PFSK-1 (cell line): ENCODE results near the gene PGAP6.

Experiments
- FOXP2 ChIP-seq: optimal IDR thresholded peaks from 2 replicates; pipeline ENCODE3; 2011; ENCODE audit warnings: borderline replicate concordance, control low read depth, inconsistent platforms; ENCODE audit not compliant: insufficient read depth; ENCODE audit errors: extremely low read length, extremely low read depth
- POLR2AphosphoS5 ChIP-seq: IDR thresholded peaks from 2 replicates; pipeline ENCODE4 v1.6.1; 2012; ENCODE audit warnings: low read depth, mild to moderate bottlenecking, control low read depth, low read length, moderate library complexity
- SIN3A ChIP-seq: IDR thresholded peaks from 2 replicates; pipeline ENCODE4 v1.6.1; 2012; ENCODE audit warnings: mild to moderate bottlenecking, low read length, moderate library complexity, borderline replicate concordance; ENCODE audit not compliant: insufficient read depth
- TAF1 ChIP-seq: IDR thresholded peaks from 2 replicates; pipeline ENCODE4 v1.6.1; 2012; ENCODE audit warnings: low read length, control low read depth, borderline replicate concordance; ENCODE audit not compliant: insufficient read depth
- TF ChIP-seq, protein P1 (sequence below), 2 experiments: IDR thresholded peaks; 2 replicates each; pipeline versions ENCODE4 v1.6.1 to v1.8.0; 2011 to 2012; ENCODE audit warnings: low read depth in 2 of 2, low read length in 2 of 2, control low read depth in 1 of 2, inconsistent platforms in 1 of 2, mild to moderate bottlenecking in 1 of 2, moderate library complexity in 1 of 2; ENCODE audit not compliant: insufficient read depth in 1 of 2

The PGAP6 gene

DNA sequence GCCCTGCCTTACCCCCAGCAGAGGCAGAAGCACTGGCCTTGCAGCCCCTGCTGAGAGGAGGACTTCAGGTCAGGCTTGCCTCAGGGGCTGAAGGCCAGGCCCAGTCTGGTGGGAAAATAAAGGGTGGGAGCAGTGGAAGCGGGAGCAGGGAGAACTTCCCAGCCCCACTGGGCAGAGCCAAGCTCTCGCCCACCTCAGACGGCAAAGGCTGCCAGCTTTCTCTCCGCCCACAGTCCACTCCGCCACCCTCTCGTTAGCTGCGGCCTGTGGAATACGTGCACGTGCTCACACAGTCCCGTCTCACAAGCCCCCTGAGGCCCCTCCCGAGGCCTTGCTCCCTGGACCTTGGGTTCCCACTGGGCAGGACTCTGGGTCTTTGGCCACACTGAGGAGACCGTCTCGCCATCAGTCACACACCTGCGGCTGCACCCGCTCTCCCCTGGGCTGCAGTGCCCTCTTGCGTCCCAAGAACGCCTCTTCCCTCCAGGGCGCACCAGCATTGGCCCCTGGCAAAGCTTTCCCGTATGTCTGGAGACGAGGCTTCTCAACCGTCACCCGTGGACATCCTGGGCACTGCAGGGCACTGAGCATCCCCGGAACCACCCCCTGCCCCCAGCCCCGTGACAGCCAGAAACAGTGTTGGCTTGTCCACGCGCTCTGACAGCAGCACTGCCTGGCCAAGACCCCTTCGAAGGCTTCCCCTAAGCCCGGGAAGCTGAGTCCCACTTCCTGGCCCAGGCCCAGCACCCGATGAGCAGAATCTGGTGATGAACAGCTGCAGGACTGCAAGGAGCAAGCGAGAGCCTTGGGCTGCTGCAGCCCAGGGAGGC is 19.7 kb downstream of the PGAP6 start:
- no peak for TF ChIP-seq FOXP2
- no peak for TF ChIP-seq SIN3A
- TF ChIP-seq, protein P1, sequence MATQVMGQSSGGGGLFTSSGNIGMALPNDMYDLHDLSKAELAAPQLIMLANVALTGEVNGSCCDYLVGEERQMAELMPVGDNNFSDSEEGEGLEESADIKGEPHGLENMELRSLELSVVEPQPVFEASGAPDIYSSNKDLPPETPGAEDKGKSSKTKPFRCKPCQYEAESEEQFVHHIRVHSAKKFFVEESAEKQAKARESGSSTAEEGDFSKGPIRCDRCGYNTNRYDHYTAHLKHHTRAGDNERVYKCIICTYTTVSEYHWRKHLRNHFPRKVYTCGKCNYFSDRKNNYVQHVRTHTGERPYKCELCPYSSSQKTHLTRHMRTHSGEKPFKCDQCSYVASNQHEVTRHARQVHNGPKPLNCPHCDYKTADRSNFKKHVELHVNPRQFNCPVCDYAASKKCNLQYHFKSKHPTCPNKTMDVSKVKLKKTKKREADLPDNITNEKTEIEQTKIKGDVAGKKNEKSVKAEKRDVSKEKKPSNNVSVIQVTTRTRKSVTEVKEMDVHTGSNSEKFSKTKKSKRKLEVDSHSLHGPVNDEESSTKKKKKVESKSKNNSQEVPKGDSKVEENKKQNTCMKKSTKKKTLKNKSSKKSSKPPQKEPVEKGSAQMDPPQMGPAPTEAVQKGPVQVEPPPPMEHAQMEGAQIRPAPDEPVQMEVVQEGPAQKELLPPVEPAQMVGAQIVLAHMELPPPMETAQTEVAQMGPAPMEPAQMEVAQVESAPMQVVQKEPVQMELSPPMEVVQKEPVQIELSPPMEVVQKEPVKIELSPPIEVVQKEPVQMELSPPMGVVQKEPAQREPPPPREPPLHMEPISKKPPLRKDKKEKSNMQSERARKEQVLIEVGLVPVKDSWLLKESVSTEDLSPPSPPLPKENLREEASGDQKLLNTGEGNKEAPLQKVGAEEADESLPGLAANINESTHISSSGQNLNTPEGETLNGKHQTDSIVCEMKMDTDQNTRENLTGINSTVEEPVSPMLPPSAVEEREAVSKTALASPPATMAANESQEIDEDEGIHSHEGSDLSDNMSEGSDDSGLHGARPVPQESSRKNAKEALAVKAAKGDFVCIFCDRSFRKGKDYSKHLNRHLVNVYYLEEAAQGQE (IDR thresholded peaks at IDR 0.05; ENCODE audit: insufficient read depth in 1 of 2, low read depth in 2 of 2, low read length in 2 of 2), result no peak

DNA sequence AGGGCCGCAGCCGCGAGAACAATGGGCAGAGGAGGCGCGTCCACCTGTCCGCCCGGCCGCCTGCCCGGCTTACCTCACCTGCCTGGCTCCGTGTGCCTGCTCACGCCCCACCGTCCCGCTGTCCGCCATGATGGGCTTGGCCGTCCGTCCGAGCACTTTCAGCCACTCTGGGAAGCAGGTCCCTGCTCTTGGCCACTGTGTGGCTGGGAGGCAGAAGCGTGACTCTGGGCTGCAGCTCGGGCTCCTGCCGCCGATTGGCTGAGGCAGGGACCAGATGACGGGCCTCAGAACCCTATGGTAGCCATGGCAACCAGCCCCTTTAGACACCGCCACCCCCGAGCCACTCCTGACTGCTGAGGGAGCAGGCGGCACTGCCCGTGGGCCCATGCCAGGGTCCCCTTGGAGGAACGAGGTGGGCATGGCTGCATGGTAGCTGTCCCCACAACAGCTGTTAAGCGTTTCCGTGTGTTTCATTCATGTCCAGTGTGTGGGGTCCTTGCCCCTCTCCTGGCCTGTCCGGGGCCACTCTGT is 20.4 kb downstream of the PGAP6 start:
- TF ChIP-seq SIN3A (no peak), POLR2AphosphoS5 (no peak), FOXP2 (no peak), TAF1 (no peak)
- TF ChIP-seq, protein P1 (IDR thresholded peaks at IDR 0.05; ENCODE audit: insufficient read depth in 1 of 2, low read depth in 2 of 2, low read length in 2 of 2), result no peak

DNA sequence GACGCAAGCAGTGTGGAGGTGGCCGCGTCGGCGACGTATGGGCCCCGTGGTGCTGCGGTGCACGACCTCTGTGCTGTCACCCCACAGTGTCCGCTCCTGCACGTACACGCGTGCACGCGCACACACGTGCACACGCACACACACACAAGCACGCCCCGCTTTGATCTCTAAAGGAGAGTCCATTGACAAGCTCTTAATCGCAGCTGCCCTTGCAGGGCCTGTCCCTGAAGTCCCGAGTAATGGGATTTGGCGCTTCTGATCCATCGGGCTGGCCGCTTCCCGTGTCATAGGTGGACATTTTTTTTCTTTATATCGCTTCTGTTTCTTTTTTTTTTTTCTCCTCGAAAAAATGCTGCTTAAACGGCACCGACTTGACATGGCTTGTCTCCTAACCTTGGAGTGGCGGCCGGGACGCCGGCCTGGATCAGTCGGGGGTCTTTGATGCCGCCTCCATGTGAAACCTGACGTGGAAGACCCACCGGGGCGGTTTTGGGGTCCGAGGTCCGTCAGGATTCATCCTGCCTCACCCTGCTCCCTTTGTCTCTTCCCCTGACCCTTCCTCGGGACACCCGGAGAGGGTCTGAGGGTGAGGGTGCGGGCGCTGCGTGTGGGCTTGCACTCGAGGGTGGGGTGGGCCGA is 21.0 kb downstream of the PGAP6 start:
- no peak for TF ChIP-seq POLR2AphosphoS5
- TF ChIP-seq FOXP2, result no peak
- TF ChIP-seq TAF1, result no peak
- no peak for TF ChIP-seq SIN3A
- TF ChIP-seq, protein P1 (IDR thresholded peaks at IDR 0.05; ENCODE audit: insufficient read depth in 1 of 2, low read depth in 2 of 2, low read length in 2 of 2), result no peak

DNA sequence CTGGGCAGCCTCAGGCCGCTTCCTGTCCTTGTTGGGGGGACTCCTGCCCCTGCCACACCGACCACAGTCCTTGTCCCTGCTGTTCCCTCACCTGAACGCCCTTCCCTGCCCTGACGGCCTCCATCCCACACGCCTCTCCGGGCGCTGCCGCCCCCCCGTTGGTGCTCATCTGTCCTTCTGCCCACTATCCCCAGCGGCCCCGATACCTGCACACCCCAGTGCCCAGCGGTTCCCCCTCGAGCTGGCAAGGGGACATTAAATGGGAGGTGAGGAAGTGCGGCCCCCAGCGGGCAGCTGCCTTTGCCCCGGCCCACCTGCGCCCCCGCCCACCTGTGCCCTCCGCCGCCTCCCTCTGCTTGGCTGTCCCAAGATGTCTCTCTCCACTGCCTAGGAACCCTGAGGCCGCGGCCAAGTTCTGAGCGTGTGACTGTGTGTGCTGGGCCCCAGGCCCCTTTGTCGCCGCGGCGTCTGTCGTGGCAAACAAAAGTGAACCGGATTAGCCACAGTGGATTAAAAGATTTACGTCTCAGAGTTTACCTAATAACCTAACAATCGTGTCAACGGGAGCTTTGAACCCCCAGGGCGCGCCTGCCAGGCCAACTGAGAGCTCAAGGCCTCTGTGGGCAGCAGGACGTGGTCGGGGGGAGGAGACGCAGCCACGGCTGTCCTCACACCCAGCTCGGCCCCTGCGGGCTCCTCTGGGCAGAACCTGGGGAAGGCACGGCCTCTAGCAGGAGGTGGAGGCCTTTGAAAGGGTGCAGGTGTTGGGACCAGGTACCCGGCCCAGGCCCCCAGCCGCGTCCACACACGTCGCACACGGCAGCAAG is 21.7 kb downstream of the PGAP6 start:
- TF ChIP-seq SIN3A (no peak), POLR2AphosphoS5 (no peak), TAF1 (no peak), FOXP2 (no peak)
- TF ChIP-seq, protein P1 (IDR thresholded peaks at IDR 0.05; ENCODE audit: insufficient read depth in 1 of 2, low read depth in 2 of 2, low read length in 2 of 2), result no peak
